Measurements from ENCODE around the gene SKIL.

The SKIL gene

GRCh38 chr3:170437696-170438407, 80.3 kb downstream of the SKIL start:
- no peak for DNase-seq (ENCODE audit: low read depth)

- DNase-seq (ENCODE audit: low read depth), result no peak
Observed at GRCh38 chr3:170438836-170439235, 81.3 kb downstream of the SKIL start.

GRCh38 chr3:170440344-170440743, 82.8 kb downstream of the SKIL start:
- DNase-seq (ENCODE audit: low read depth), result no peak

GRCh38 chr3:170441412-170441811, 83.9 kb downstream of the SKIL start:
- no peak for DNase-seq (ENCODE audit: low read depth)

- no peak for DNase-seq (ENCODE audit: low read depth)
Observed at GRCh38 chr3:170442947-170443346, 85.4 kb downstream of the SKIL start.

GRCh38 chr3:170443457-170443856, 85.9 kb downstream of the SKIL start:
- DNase-seq (ENCODE audit: low read depth), result no peak

Measured in activated T-cell treated with anti-CD3 and anti-CD28 coated beads for 1 hour (primary cell).